HepG2 (cell line): ENCODE data around the gene ITGAV. TPM values are rescaled to one million over a fixed set of nuclear protein-coding genes. Genes with fewer than 3 reads are reported as not detected.

ENCODE experiments used
- CEBPB ChIP-seq: IDR thresholded peaks from 2 replicates; pipeline ENCODE4 v1.6.1; 2011; ENCODE audit warnings: low read depth, low read length, improper control_type of control experiment, borderline replicate concordance
- MYC ChIP-seq: sonication (generic); formaldehyde crosslinking; IDR thresholded peaks from 2 replicates; pipeline ENCODE4 v1.9.0; 2021; ENCODE audit warnings: missing genetic modification reagents, borderline replicate concordance
- TGIF2 ChIP-seq: IDR thresholded peaks from 2 replicates; pipeline ENCODE4 v1.6.1; 2016; ENCODE audit warnings: control low read depth, missing compliant biosample characterization
- ZFAT ChIP-seq: sonication (generic); formaldehyde crosslinking; conservative IDR thresholded peaks from 2 replicates; pipeline ENCODE4 v1.8.1; 2023; ENCODE audit warnings: missing genetic modification reagents, inconsistent platforms
- ZNF598 ChIP-seq: sonication (generic); formaldehyde crosslinking; IDR thresholded peaks from 2 replicates; pipeline ENCODE4 v1.5.1; 2020; ENCODE audit warnings: mild to moderate bottlenecking, missing genetic modification reagents, borderline replicate concordance
- ZNF776 ChIP-seq: sonication (generic); formaldehyde crosslinking; IDR thresholded peaks from 2 replicates; pipeline ENCODE4 v1.4.0; 2020; ENCODE audit warnings: mild to moderate bottlenecking, missing genetic modification reagents
- ZNF790 ChIP-seq: sonication (generic); formaldehyde crosslinking; IDR thresholded peaks from 2 replicates; pipeline ENCODE4 v1.8.0; 2022; ENCODE audit warnings: missing genetic modification reagents, mild to moderate bottlenecking, borderline replicate concordance
- polyA plus RNA-seq, 8 experiments: library from polyadenylated mRNA; depleted of rRNA in 3 of 8; stranded (reverse) in 7 of 8; unstranded in 1 of 8; fragments of >200 nt; fragmentation: Illumina TruSeq in 4 of 8; extraction: Trizol in 4 of 8; gene quantifications; 2 replicates each; pipeline versions ENCODE4 v1.2.1 to v1.2.3, GENCODE V29; 2011 to 2016; ENCODE audit warnings: low read depth in 4 of 8, missing spikeins in 1 of 8, mixed read lengths in 1 of 8; ENCODE audit not compliant: insufficient read depth in 1 of 8
- total RNA-seq, 5 experiments: library from RNA; depleted of rRNA; stranded (reverse); fragments of >200 nt; fragmentation: Illumina TruSeq; extraction: Trizol; gene quantifications; 2 replicates each; pipeline ENCODE4 v1.2.3, GENCODE V29; 2016; ENCODE audit warnings: low read depth in 1 of 5
- TF ChIP-seq, protein P1 (sequence below): sonication (generic); formaldehyde crosslinking; IDR thresholded peaks from 2 replicates; pipeline ENCODE4 v1.9.0; 2021; ENCODE audit warnings: missing genetic modification reagents, borderline replicate concordance
- TF ChIP-seq, protein P2 (sequence below): sonication (generic); formaldehyde crosslinking; IDR thresholded peaks from 2 replicates; pipeline ENCODE4 v1.5.0; 2020; ENCODE audit warnings: mild to moderate bottlenecking, missing genetic modification reagents
- TF ChIP-seq, protein P3 (sequence below): fragments of 450-650 bp; IDR thresholded peaks from 2 replicates; pipeline ENCODE4 v1.6.1; 2017; ENCODE audit warnings: mild to moderate bottlenecking
- TF ChIP-seq, protein P4 (sequence below): IDR thresholded peaks from 2 replicates; pipeline ENCODE4 v1.6.1; 2016; ENCODE audit warnings: mild to moderate bottlenecking
- TF ChIP-seq, protein P5 (sequence below): sonication (generic); formaldehyde crosslinking; conservative IDR thresholded peaks from 2 replicates; pipeline ENCODE4 v1.4.0; 2020; ENCODE audit warnings: missing genetic modification reagents
- TF ChIP-seq, protein P6 (sequence below), 2 experiments: sonication (generic) in 1 of 2; formaldehyde crosslinking in 1 of 2; IDR thresholded peaks; 2 replicates each; pipeline versions ENCODE4 v1.5.1 to v1.6.1; 2011 to 2020; ENCODE audit warnings: borderline replicate concordance in 1 of 2, low read depth in 1 of 2, low read length in 1 of 2, mild to moderate bottlenecking in 1 of 2, missing genetic modification reagents in 1 of 2, moderate library complexity in 1 of 2

The ITGAV gene
- total and polyA plus RNA-seq, 2 of the 13 experiments (the other 11 are each of a cell fraction or from before 2014, with no cell fraction given): 59.1 to 60.4 TPM

DNA sequence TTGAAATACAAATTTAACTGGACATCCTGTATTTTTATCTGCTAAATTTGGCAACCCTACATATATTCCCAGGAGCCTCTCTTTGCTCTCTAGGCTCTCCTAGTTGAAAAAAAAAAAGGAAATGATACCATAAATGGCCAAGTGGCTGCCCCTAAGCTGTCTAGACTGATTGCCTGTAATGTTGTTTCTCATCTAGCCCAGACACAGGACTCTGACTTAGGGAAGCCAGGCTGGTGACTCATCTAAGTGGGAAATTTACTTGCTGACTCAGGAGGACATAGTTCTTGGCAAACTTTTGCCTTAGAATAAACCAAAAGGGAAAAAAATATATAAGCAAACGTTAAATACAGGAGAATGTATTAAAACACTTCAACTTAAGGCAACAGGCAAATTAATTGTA, 14.6 kb upstream of the ITGAV start (continued):
- TF ChIP-seq, protein P1, sequence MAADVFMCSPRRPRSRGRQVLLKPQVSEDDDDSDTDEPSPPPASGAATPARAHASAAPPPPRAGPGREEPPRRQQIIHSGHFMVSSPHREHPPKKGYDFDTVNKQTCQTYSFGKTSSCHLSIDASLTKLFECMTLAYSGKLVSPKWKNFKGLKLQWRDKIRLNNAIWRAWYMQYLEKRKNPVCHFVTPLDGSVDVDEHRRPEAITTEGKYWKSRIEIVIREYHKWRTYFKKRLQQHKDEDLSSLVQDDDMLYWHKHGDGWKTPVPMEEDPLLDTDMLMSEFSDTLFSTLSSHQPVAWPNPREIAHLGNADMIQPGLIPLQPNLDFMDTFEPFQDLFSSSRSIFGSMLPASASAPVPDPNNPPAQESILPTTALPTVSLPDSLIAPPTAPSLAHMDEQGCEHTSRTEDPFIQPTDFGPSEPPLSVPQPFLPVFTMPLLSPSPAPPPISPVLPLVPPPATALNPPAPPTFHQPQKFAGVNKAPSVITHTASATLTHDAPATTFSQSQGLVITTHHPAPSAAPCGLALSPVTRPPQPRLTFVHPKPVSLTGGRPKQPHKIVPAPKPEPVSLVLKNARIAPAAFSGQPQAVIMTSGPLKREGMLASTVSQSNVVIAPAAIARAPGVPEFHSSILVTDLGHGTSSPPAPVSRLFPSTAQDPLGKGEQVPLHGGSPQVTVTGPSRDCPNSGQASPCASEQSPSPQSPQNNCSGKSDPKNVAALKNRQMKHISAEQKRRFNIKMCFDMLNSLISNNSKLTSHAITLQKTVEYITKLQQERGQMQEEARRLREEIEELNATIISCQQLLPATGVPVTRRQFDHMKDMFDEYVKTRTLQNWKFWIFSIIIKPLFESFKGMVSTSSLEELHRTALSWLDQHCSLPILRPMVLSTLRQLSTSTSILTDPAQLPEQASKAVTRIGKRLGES: no peak
- TF ChIP-seq ZFAT (CRISPR knock-in tag) (no peak), CEBPB (no peak), ZNF790 (CRISPR knock-in tag) (no peak), MYC (CRISPR knock-in tag) (no peak), ZNF598 (CRISPR knock-in tag) (no peak), ZNF776 (CRISPR knock-in tag) (no peak), TGIF2 (CRISPR knock-in tag) (no peak)
- TF ChIP-seq, protein P2, sequence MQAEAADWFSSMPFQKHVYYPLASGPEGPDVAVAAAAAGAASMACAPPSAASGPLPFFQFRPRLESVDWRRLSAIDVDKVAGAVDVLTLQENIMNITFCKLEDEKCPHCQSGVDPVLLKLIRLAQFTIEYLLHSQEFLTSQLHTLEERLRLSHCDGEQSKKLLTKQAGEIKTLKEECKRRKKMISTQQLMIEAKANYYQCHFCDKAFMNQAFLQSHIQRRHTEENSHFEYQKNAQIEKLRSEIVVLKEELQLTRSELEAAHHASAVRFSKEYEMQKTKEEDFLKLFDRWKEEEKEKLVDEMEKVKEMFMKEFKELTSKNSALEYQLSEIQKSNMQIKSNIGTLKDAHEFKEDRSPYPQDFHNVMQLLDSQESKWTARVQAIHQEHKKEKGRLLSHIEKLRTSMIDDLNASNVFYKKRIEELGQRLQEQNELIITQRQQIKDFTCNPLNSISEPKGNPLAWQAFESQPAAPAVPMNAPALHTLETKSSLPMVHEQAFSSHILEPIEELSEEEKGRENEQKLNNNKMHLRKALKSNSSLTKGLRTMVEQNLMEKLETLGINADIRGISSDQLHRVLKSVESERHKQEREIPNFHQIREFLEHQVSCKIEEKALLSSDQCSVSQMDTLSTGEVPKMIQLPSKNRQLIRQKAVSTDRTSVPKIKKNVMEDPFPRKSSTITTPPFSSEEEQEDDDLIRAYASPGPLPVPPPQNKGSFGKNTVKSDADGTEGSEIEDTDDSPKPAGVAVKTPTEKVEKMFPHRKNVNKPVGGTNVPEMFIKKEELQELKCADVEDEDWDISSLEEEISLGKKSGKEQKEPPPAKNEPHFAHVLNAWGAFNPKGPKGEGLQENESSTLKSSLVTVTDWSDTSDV: no peak
- TF ChIP-seq, protein P3, sequence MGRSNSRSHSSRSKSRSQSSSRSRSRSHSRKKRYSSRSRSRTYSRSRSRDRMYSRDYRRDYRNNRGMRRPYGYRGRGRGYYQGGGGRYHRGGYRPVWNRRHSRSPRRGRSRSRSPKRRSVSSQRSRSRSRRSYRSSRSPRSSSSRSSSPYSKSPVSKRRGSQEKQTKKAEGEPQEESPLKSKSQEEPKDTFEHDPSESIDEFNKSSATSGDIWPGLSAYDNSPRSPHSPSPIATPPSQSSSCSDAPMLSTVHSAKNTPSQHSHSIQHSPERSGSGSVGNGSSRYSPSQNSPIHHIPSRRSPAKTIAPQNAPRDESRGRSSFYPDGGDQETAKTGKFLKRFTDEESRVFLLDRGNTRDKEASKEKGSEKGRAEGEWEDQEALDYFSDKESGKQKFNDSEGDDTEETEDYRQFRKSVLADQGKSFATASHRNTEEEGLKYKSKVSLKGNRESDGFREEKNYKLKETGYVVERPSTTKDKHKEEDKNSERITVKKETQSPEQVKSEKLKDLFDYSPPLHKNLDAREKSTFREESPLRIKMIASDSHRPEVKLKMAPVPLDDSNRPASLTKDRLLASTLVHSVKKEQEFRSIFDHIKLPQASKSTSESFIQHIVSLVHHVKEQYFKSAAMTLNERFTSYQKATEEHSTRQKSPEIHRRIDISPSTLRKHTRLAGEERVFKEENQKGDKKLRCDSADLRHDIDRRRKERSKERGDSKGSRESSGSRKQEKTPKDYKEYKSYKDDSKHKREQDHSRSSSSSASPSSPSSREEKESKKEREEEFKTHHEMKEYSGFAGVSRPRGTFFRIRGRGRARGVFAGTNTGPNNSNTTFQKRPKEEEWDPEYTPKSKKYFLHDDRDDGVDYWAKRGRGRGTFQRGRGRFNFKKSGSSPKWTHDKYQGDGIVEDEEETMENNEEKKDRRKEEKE: no peak
- TF ChIP-seq, protein P4, sequence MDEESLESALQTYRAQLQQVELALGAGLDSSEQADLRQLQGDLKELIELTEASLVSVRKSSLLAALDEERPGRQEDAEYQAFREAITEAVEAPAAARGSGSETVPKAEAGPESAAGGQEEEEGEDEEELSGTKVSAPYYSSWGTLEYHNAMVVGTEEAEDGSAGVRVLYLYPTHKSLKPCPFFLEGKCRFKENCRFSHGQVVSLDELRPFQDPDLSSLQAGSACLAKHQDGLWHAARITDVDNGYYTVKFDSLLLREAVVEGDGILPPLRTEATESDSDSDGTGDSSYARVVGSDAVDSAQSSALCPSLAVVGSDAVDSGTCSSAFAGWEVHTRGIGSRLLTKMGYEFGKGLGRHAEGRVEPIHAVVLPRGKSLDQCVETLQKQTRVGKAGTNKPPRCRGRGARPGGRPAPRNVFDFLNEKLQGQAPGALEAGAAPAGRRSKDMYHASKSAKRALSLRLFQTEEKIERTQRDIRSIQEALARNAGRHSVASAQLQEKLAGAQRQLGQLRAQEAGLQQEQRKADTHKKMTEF (CRISPR knock-in tag): peak; percentile 35; the same call in 1 of the 2 replicates
- TF ChIP-seq, protein P5, sequence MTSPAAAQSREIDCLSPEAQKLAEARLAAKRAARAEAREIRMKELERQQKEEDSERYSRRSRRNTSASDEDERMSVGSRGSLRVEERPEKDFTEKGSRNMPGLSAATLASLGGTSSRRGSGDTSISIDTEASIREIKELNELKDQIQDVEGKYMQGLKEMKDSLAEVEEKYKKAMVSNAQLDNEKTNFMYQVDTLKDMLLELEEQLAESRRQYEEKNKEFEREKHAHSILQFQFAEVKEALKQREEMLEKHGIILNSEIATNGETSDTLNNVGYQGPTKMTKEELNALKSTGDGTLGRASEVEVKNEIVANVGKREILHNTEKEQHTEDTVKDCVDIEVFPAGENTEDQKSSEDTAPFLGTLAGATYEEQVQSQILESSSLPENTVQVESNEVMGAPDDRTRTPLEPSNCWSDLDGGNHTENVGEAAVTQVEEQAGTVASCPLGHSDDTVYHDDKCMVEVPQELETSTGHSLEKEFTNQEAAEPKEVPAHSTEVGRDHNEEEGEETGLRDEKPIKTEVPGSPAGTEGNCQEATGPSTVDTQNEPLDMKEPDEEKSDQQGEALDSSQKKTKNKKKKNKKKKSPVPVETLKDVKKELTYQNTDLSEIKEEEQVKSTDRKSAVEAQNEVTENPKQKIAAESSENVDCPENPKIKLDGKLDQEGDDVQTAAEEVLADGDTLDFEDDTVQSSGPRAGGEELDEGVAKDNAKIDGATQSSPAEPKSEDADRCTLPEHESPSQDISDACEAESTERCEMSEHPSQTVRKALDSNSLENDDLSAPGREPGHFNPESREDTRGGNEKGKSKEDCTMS: no peak
- TF ChIP-seq, protein P6, sequence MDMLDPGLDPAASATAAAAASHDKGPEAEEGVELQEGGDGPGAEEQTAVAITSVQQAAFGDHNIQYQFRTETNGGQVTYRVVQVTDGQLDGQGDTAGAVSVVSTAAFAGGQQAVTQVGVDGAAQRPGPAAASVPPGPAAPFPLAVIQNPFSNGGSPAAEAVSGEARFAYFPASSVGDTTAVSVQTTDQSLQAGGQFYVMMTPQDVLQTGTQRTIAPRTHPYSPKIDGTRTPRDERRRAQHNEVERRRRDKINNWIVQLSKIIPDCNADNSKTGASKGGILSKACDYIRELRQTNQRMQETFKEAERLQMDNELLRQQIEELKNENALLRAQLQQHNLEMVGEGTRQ (IDR thresholded peaks at IDR 0.05; ENCODE audit: low read depth, low read length): no peak
- TF ChIP-seq, protein P6 (CRISPR knock-in tag; IDR thresholded peaks at IDR 0.05; ENCODE audit: borderline replicate concordance): peak; percentile 46; the same call in 1 of the 2 replicates
